ENCODE results near the gene USP21. TPM values are rescaled to one million over a fixed set of nuclear protein-coding genes. Genes with fewer than 3 reads are reported as not detected.

USP21 gene
- total and polyA plus RNA-seq, 2 experiments from 2014 or later = 6.3 to 16.5 TPM

DNA sequence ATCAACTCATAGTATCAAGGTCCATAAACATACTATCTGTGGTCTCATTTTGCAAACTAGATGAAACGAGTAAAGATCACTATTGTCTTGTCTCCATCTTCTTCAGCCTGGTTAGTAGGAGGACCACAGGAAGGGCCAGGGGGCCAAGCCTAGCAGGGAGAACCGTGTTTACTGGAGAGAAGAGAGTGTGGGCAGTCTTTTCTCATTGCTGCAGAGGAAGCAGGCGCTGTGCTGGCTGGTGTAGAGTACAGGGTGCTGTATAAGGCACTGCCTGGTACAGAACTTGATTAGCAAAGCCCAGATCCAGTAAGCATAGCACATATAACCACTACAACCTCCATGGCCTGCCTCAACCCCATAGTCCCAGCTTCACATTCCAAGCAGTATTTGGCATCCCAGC, 28.0 kb downstream of the USP21 start:
- H3K9me3 ChIP-seq (ENCODE audit: low read depth) = no peaks in the 10 kb centered on the region
- TF ChIP-seq EZH2phosphoT487 (IDR thresholded peaks at IDR 0.05; ENCODE audit: insufficient read depth, low read depth) = no peak
- no peak for TF ChIP-seq EZH2 (IDR thresholded peaks at IDR 0.05; ENCODE audit: insufficient read depth, poor library complexity, severe bottlenecking)
- H3K36me3 ChIP-seq (ENCODE audit: low read depth) = peaks cover 5% of the 10 kb centered on the region; the same call in 1 of the 2 replicates
- no peaks in the 10 kb centered on the region for H3K9me2 ChIP-seq (ENCODE audit: insufficient read depth)
- H3K27me3 ChIP-seq (replicated peaks; ENCODE audit: insufficient read depth) = no peaks in the 10 kb centered on the region
- H3K27ac ChIP-seq = no peak overlapping the region
- H3K79me2 ChIP-seq (ENCODE audit: insufficient read depth) = no peaks in the 10 kb centered on the region
- H3K4me2 ChIP-seq (ENCODE audit: unreplicated experiment) = no peak overlapping the region
- H2AFZ ChIP-seq = no peak overlapping the region
- H3K9ac ChIP-seq = no peak overlapping the region
- 85% methylated on average over 3 of the region's 3 CpGs for WGBS, 2 experiments (ENCODE audit: low coverage in 1 of 2, low lambda C conversion rate in 2 of 2, missing lambda C conversion rate in 2 of 2)
- H4K20me1 ChIP-seq (ENCODE audit: insufficient read depth) = no peaks in the 10 kb centered on the region
- in situ Hi-C loops (cut with MboI) = no loop called here
- H3K4me1 ChIP-seq (ENCODE audit: insufficient read depth) = peaks cover 36% of the 10 kb centered on the region
- no peak for DNase-seq
- H3K4me3 ChIP-seq = no peak overlapping the region
- peaks cover 37% of the 10 kb centered on the region for H3F3A ChIP-seq (ENCODE audit: insufficient read depth)

DNA sequence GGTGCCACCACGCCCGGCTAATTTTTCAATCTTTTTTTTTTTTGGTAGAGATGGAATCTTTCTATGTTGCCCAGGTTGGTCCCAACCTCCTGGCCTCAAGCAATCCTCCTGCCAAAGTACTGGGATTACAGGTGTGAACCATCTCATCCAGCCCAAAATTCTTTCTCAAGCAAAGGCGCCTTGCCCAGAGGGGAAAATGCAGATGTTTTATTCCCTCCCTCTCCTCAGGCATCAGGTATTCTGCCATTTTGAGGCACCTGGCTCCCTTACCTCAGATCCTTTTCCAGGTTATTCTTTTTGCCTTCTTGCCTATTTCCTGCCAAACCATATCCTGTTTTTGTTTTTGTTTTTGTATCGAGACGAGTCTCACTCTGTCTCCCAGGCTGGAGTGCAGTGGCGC, 29.1 kb downstream of the USP21 start:
- H4K20me1 ChIP-seq (ENCODE audit: insufficient read depth) = no peaks in the 10 kb centered on the region
- peaks cover 28% of the 10 kb centered on the region for H3K4me1 ChIP-seq (ENCODE audit: insufficient read depth)
- no peaks in the 10 kb centered on the region for H3K79me2 ChIP-seq (ENCODE audit: insufficient read depth)
- WGBS, 2 experiments (ENCODE audit: low coverage in 1 of 2, low lambda C conversion rate in 2 of 2, missing lambda C conversion rate in 2 of 2) = 67 to 73% methylated on average over 6 of the region's 6 CpGs
- in situ Hi-C loops (cut with MboI) = no loop called here
- H3K4me3 ChIP-seq = no peak overlapping the region
- TF ChIP-seq EZH2phosphoT487 (IDR thresholded peaks at IDR 0.05; ENCODE audit: insufficient read depth, low read depth) = no peak
- TF ChIP-seq EZH2 (IDR thresholded peaks at IDR 0.05; ENCODE audit: insufficient read depth, poor library complexity, severe bottlenecking) = no peak
- H3K9me2 ChIP-seq (ENCODE audit: insufficient read depth) = no peaks in the 10 kb centered on the region
- peaks cover 6% of the 10 kb centered on the region; the same call in 1 of the 2 replicates for H3K36me3 ChIP-seq (ENCODE audit: low read depth)
- H2AFZ ChIP-seq = no peak overlapping the region
- H3K9ac ChIP-seq = peak overlapping the region; percentile 45
- H3K27ac ChIP-seq = peak overlapping the region; percentile 95
- peaks cover 29% of the 10 kb centered on the region for H3F3A ChIP-seq (ENCODE audit: insufficient read depth)
- no peak for DNase-seq
- no peaks in the 10 kb centered on the region for H3K9me3 ChIP-seq (ENCODE audit: low read depth)
- no peak overlapping the region for H3K4me2 ChIP-seq (ENCODE audit: unreplicated experiment)
- no peaks in the 10 kb centered on the region for H3K27me3 ChIP-seq (replicated peaks; ENCODE audit: insufficient read depth)

DNA sequence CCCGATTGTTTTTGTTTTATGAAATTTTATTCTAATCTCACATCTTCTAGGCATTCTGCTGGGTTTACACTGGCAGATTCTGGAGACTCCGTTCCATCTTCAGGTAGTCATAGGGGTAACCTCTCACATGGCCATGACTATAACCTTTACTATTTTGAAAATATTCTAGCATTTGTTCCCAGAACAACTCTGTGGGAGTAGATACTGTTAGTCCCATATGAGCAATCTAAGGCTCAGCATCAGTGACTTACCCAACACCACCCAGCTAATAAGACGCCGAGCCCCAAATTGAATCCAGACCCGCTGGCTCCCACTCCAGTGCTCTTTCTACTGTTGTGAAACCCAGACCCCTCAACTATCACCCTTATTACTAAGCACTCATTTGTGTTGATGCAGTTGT, 29.7 kb downstream of the USP21 start:
- Histone ChIP-seq H3K4me1 (ENCODE audit: insufficient read depth) (peaks cover 28% of the 10 kb centered on the region), H3K9me2 (ENCODE audit: insufficient read depth) (no peaks in the 10 kb centered on the region), H3K27me3 (replicated peaks; ENCODE audit: insufficient read depth) (no peaks in the 10 kb centered on the region), H4K20me1 (ENCODE audit: insufficient read depth) (no peaks in the 10 kb centered on the region), H3K4me2 (ENCODE audit: unreplicated experiment) (peak overlapping the region; percentile 48), H3K9ac (peak overlapping the region; percentile 72), H3K79me2 (ENCODE audit: insufficient read depth) (no peaks in the 10 kb centered on the region), H3K27ac (peak overlapping the region; percentile 95), H2AFZ (no peak overlapping the region), H3F3A (ENCODE audit: insufficient read depth) (peaks cover 29% of the 10 kb centered on the region), H3K4me3 (peak overlapping the region; percentile 28; the same call in 1 of the 2 replicates), H3K36me3 (ENCODE audit: low read depth) (peaks cover 6% of the 10 kb centered on the region; the same call in 1 of the 2 replicates), H3K9me3 (ENCODE audit: low read depth) (no peaks in the 10 kb centered on the region)
- in situ Hi-C loops (cut with MboI) = no loop called here
- TF ChIP-seq EZH2phosphoT487 (IDR thresholded peaks at IDR 0.05; ENCODE audit: insufficient read depth, low read depth) (no peak), EZH2 (IDR thresholded peaks at IDR 0.05; ENCODE audit: insufficient read depth, poor library complexity, severe bottlenecking) (no peak)
- 6 to 11% methylated on average over 5 of the region's 5 CpGs for WGBS, 2 experiments (ENCODE audit: low coverage in 1 of 2, low lambda C conversion rate in 2 of 2, missing lambda C conversion rate in 2 of 2)
- DNase-seq = peak; percentile 96

DNA sequence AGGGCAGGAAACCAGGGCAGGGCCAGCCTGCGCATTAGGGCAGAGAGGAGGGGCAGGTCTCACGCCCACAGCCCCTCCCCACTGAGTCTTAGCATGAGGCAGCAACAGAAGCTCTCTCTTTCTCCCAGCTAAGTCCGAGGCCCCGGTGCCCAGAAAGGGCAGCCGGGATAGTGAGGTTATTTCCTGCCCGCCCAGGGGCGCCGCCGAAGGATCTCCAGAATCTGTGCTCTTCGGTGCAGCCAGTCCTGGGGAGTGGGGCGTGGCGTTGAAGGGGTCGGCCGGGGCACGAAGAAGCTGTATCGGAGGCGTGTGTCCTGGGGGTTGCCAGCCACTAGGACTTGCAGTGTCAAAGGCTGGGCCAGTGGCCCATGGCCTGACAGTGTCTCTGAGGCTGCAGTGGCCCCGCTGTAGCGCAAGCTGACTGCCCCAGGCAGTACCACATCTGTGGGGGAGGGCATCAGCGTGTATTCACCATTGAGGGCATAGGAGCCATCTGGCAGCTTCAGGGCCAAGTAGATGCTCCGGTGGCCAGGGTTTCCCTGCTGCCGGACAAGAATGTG, 31.7 kb downstream of the USP21 start:
- 84 to 91% methylated on average over 22 of the region's 22 CpGs for WGBS, 2 experiments (ENCODE audit: low coverage in 1 of 2, low lambda C conversion rate in 2 of 2, missing lambda C conversion rate in 2 of 2)

More for the DNA sequence above, 31.7 kb downstream of the USP21 start:
- Histone ChIP-seq H3K9me2 (ENCODE audit: insufficient read depth) (no peaks in the 10 kb centered on the region), H3K4me3 (no peak overlapping the region), H3K4me2 (ENCODE audit: unreplicated experiment) (no peak overlapping the region), H3K9me3 (ENCODE audit: low read depth) (no peaks in the 10 kb centered on the region), H4K20me1 (ENCODE audit: insufficient read depth) (no peaks in the 10 kb centered on the region), H3K4me1 (ENCODE audit: insufficient read depth) (peaks cover 23% of the 10 kb centered on the region), H3K27me3 (replicated peaks; ENCODE audit: insufficient read depth) (no peaks in the 10 kb centered on the region), H2AFZ (no peak overlapping the region), H3K79me2 (ENCODE audit: insufficient read depth) (peaks cover 17% of the 10 kb centered on the region), H3K36me3 (ENCODE audit: low read depth) (peaks cover 11% of the 10 kb centered on the region; the same call in 1 of the 2 replicates), H3K27ac (peak overlapping the region; percentile 95), H3F3A (ENCODE audit: insufficient read depth) (peaks cover 29% of the 10 kb centered on the region), H3K9ac (no peak overlapping the region)
- in situ Hi-C loops (cut with MboI) = no loop called here
- no peak for TF ChIP-seq EZH2phosphoT487 (IDR thresholded peaks at IDR 0.05; ENCODE audit: insufficient read depth, low read depth)
- no peak for TF ChIP-seq EZH2 (IDR thresholded peaks at IDR 0.05; ENCODE audit: insufficient read depth, poor library complexity, severe bottlenecking)
- no peak for DNase-seq
